ENCODE results near the gene ZNF521.

The ZNF521 gene

GRCh38 chr18:25340762-25341161 lies 11.2 kb downstream of the ZNF521 start:
- no peak for DNase-seq (ENCODE audit: low read depth)
- H3K4me3 ChIP-seq (ENCODE audit: low read length): no peak overlapping the region
- no peak for TF ChIP-seq CTCF (IDR thresholded peaks at IDR 0.05; ENCODE audit: insufficient read depth, low read depth, low read length, missing control alignments)

GRCh38 chr18:25335676-25336075 lies 16.3 kb downstream of the ZNF521 start:
- no peak for DNase-seq (ENCODE audit: low read depth)
- no peak for TF ChIP-seq CTCF (IDR thresholded peaks at IDR 0.05; ENCODE audit: insufficient read depth, low read depth, low read length, missing control alignments)
- H3K4me3 ChIP-seq (ENCODE audit: low read length): no peak overlapping the region

GRCh38 chr18:25335062-25335461 lies 16.9 kb downstream of the ZNF521 start:
- no peak overlapping the region for H3K4me3 ChIP-seq (ENCODE audit: low read length)
- no peak for DNase-seq (ENCODE audit: low read depth)
- TF ChIP-seq CTCF (IDR thresholded peaks at IDR 0.05; ENCODE audit: insufficient read depth, low read depth, low read length, missing control alignments): no peak

- TF ChIP-seq CTCF (IDR thresholded peaks at IDR 0.05; ENCODE audit: insufficient read depth, low read depth, low read length, missing control alignments): no peak
- no peak for DNase-seq (ENCODE audit: low read depth)
Observed at GRCh38 chr18:25334588-25334987, 17.4 kb downstream of the ZNF521 start.

GRCh38 chr18:25332002-25332401 lies 20.0 kb downstream of the ZNF521 start:
- TF ChIP-seq CTCF (IDR thresholded peaks at IDR 0.05; ENCODE audit: insufficient read depth, low read depth, low read length, missing control alignments): no peak
- no peak for DNase-seq (ENCODE audit: low read depth)
- H3K4me3 ChIP-seq (ENCODE audit: low read length): no peak overlapping the region

More at GRCh38 chr18:25334588-25334987, 17.4 kb downstream of the ZNF521 start:
- no peak overlapping the region for H3K4me3 ChIP-seq (ENCODE audit: low read length)

GRCh38 chr18:25329783-25330182 lies 22.2 kb downstream of the ZNF521 start:
- no peak overlapping the region for H3K4me3 ChIP-seq (ENCODE audit: low read length)
- no peak for TF ChIP-seq CTCF (IDR thresholded peaks at IDR 0.05; ENCODE audit: insufficient read depth, low read depth, low read length, missing control alignments)
- DNase-seq (ENCODE audit: low read depth): no peak

- H3K4me3 ChIP-seq (ENCODE audit: low read length): no peak overlapping the region
- DNase-seq (ENCODE audit: low read depth): no peak
- TF ChIP-seq CTCF (IDR thresholded peaks at IDR 0.05; ENCODE audit: insufficient read depth, low read depth, low read length, missing control alignments): no peak
Observed at GRCh38 chr18:25327584-25327983, 24.4 kb downstream of the ZNF521 start.

Data from epithelial cell of esophagus (primary cell).